Measurements from ENCODE around the gene GAREM1.
A peak's percentile ranks its signal among the peaks of the same experiment; 100 is the strongest.
"Not testable (repeated sequence)": the region's sequence is repeated elsewhere in the genome, so short reads cannot be mapped to it uniquely, and the experiment has no call there.

GAREM1 gene

DNA sequence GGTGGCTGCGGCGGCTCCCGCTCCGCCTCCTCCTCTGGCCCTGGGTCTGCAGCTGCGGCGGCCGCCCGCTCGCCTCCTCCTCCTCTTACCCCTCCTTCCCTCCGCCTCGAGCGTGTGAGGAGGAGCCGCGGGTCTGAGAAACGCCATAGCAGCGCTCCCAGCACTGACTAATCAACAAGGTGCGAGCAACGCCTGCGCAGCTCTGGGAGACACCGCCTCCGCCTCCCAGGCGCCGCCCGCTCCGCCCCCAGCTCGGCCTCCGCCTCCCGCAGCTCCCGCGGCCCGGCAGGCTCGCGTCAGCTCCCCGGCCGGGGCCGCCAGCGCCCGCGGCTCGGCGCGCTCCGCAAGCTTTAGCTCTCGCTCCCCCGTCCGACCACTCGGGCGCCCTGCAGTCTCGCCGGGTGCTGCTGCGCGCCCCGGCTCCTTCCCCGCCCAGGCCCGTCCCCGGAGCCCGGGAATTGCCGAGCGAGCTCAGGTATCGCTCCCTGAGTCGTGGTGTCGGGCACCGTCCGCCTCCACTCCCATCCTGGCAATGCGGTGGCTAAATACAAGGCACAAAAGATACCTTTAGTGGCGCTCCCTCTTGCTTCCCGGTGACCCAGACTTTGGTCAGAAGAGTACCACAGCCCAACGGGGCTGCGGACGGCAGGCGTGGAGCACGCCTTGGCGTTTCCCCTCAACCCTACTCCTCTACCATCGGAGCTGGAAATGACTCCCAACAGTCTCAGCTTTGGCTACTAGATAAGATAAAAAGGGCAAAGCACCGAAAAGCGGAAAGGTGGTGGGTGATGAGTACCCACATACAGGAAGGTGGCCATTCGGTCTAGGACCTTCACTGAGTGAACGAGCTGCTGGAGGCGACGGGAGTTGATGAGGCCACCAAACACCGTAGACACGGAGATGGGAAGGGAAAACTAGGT, at the start of gene GAREM1:
TSS of gene GAREM1 (minus strand) at position 169 of the 920 bp plus-strand sequence. CDS start 454 bp downstream, outside the sequence.
- peak; percentile 28 to 78 (median 51) for DNase-seq (ENCODE audit: low read depth in 3 of 3)

DNA sequence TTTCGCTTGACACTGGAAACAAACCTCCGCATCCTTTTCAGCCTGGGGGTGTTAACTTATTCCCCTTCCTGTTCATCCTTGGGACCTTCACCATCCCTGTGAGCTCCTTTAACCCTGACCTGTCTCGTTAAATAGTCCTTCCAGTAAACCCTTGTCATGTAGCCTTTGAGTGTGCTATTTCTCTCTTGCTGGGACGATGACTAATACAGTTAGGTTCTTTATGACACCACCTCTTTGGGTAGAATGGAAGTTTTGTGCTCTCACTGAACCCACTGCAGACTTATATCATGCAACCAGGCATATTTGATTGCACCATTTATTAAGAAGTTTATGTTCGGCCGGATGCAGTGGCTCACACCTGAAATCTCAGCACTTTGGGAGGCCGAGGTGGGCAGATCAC, 40.5 kb upstream of the GAREM1 start:
- no peak for DNase-seq (ENCODE audit: low read depth in 3 of 3)

- DNase-seq (ENCODE audit: low read depth in 3 of 3): no peak
These were observed 38.4 kb upstream of the GAREM1 start for GRCh38 chr18:32509111-32509510.

- DNase-seq (ENCODE audit: low read depth in 3 of 3): no peak
These were observed 36.4 kb upstream of the GAREM1 start for GRCh38 chr18:32507093-32507492.

DNA sequence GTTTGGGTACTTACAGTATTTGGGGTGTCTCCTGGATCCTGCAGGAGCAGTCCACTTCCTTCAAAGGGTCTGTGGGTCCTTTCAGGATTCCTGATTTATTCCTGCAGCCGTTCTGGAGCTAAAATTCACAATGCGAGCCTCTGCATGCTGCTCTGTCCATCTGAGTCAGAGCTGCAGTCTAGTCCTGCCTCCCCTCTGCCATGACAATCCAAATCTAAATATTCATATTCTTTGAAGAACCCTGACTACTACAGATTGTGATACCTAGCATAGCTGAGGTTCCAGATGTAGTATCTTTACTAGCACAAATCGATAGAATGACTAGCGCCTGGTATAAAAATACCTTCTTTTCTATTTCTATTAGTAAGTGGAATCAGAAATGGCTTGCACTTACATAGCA, 31.3 kb upstream of the GAREM1 start:
- no peak for DNase-seq (ENCODE audit: low read depth in 3 of 3)

DNA sequence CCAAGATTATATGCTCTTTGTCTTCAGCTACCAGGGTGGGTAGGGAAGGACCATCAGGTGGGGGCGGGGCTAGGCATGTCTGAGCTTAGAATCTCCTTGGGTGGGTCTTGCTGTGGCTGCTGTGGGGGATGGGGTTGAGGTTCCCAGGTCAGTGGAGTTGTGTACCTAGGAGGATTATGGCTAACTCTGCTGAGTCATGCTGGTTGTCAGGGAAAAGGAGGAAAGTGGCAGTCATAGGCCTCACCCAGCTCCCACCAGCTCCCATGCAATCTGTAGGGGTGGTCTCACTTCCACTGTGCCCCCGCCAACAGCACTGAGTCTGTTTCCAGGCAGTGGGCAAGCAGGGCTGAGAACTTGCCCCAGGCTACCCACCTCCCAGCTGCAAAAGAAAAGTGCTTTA, 30.6 kb upstream of the GAREM1 start:
- DNase-seq (ENCODE audit: low read depth in 3 of 3): not testable (repeated sequence)

GRCh38 chr18:32483002-32483401, 12.3 kb upstream of the GAREM1 start:
- DNase-seq (ENCODE audit: low read depth in 3 of 3): no peak

DNA sequence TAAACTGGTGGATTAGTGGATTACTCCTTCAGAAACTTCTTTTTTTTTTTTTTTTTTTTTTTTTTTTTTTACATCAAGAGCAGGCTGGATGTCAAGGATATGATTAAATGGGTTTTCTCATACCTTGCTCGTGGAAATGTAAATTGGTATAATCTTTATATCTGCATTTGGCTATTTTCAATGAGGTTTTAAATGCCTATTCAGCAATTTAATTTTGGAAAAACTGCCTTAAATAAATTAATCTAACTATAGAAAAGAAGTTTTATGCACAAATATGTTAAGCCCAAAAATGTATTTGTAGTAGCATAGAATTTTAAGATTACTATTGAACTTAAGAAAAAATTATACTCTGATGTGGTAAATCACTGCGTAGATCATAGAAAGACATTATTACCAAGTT, 11.4 kb upstream of the GAREM1 start:
- DNase-seq (ENCODE audit: low read depth in 3 of 3): no peak

- no peak for DNase-seq (ENCODE audit: low read depth in 3 of 3)
These were observed 9.9 kb upstream of the GAREM1 start for GRCh38 chr18:32480581-32480980.

DNA sequence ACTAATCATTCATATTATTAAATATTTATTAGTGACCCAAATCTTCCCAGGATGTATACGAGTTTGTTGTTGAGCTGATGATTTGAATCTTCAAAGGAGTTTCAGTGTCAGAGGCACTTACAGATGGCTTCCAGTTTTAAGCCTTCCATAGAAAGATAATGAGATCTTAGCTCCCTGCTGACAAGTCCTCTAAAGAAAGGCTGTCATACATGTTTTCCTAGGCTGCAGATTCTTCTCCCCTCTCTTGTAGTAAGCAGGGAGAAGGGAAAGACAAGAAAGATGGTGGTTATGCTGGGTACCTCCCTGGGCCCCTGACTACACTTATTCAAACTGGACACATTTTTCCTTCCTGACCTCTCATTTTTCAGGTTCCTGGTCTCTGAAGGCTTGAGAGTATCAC, 8.1 kb upstream of the GAREM1 start:
- no peak for DNase-seq (ENCODE audit: low read depth in 3 of 3)

DNA sequence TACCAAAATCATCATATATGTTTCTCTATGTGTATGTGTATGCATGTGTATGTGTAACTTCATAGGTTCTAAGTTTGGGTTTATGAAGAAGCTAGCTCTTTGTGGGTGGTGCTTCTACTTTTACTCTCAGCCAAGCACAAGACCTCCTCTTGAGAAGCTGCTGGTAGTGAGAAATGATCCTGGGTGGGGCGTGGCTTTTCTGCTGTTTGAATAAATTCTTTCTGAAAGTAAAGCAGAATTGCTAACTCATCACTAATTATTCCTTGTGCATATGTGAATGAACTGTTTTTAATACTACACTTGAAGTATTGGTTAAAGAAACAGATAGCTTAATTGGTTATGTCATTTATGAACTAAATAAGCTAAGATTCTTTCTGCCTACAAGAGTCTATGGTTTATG, 7.6 kb upstream of the GAREM1 start:
- no peak for DNase-seq (ENCODE audit: low read depth in 3 of 3)

DNA sequence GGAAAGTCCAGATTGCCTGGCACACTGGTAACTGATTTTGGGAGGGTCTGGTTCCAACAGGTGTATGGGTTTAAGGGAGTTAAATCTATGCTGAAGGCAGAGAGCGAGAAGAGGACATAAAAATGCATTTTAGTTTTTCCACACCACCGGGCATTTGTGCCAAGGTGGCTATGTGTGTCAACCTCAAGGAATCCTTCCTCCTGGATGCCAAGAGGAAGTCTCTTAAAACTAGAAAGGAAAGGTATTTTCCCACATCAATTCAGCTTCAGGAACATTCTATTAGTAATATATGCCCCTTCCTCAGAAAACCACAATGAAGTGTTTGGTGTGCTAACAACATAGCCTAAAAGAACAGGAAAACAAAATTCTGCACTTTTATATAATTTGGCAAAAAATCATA, 5.4 kb upstream of the GAREM1 start:
- DNase-seq (ENCODE audit: low read depth in 3 of 3): no peak

DNA sequence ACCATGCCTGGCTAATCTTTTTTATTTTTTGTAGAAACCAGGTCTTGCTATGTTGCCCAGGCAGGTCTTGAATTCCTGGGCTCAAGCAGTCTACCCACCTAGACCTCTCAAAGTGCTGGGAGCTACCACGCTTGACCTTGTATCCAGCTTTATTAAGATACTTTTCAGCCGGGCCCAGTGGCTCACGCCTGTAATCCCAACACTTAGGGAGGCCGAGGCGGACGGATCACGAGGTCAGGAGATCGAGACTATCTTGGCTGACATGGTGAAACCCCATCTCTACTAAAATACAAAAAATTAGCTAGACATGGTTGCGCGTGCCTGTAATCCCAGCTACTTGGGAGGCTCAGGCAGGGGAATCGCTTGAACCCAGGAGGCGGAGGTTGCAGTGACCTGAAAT, 4.4 kb upstream of the GAREM1 start:
- DNase-seq (ENCODE audit: low read depth in 3 of 3): not testable (repeated sequence)

GRCh38 chr18:32473325-32473724, 2.6 kb upstream of the GAREM1 start:
- DNase-seq (ENCODE audit: low read depth in 3 of 3): no peak

DNA sequence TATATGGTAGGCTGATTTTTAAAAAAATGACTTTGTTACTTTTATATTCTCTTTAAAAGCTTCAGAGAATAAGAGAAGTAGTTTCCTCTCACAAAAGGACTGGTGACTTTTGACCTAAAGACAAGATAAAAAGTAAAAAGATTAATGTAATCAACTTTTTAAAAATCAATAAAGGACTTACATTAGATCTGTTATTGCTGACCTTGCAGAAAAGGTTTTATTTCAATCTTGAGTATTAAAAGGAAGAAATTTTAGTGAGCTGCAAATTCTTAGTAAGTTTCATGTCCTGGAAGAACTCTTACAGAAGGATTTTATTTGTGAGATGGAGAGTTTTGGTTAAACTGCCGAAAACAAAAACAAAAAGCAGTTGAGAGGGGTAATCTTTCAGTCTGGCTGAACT, 2.2 kb upstream of the GAREM1 start:
- DNase-seq (ENCODE audit: low read depth in 3 of 3): no peak

DNA sequence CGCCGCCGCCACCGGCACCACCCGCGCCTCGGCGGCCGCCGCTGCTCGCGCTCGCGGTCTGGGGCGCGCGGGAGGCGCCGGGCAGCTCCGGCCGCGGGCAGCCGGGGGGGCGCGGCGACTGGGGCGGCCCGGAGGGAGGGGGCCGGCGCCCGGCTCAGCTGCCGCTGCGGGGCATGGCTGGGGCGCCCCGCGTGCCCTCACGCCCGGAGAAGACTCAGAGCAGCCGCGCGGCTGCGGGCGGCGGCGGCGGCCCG, 295 bp downstream of the GAREM1 start:
- no peak for DNase-seq (ENCODE audit: low read depth in 3 of 3)

- no peak for DNase-seq (ENCODE audit: low read depth in 3 of 3)
These were observed 807 bp downstream of the GAREM1 start for GRCh38 chr18:32469691-32470459.

DNA sequence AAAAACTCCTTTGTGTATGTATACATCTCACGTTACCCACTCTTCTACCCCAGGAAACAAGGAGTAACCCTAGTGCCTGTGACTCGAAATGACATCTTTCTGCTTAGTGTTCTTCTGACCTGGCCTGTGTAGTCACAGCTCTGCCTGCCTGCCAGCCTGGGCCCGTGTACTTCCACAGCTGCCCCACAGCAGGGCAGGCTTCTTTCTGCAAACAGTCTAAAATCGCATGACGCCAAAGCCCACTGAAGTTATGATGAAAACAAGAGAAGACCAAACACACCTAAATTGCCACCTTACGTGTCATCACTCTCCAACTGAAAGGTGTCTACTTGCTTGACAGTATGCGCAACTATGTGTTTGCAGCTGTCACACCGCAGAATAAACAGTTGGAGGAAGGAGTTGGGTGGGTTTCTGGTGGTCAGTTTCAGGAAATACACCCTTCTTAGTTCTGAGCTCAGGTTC, 1.5 kb downstream of the GAREM1 start:
- DNase-seq (ENCODE audit: low read depth in 3 of 3): no peak

- DNase-seq (ENCODE audit: low read depth in 3 of 3): no peak
These were observed 2.4 kb downstream of the GAREM1 start for GRCh38 chr18:32468147-32468845.

DNA sequence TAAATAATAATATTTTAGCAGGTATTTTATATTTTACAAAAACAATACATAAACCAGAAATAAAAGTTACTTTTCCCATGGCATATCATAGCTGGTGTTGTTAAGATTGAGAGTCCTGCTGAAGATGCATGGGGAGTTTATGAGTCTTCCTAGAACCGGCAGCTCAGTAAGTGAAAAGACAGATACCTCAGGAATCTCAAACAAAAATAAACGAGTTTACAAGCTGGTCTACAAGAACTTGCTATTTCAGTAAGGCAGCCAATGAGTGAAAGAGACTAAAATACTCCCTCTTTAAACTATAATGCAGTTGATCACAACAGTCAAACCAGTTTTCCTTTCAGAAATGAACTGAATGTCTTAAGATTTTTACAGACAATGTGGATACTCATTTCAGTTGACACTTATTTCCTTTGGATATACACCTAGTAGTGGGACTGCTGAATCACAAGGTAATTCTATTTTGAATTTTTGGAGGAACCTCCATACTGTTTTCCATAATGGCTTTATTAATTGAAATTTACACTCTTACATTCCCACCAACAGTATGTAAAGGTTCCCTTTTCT, 8.9 kb downstream of the GAREM1 start:
- no peak for DNase-seq (ENCODE audit: low read depth in 3 of 3)

GRCh38 chr18:32460171-32460731, 10.4 kb downstream of the GAREM1 start:
- DNase-seq (ENCODE audit: low read depth in 3 of 3): no peak

All from stimulated activated CD4-positive, alpha-beta T cell treated with anti-CD3 and anti-CD28 coated beads, TNF-alpha, amount 100 ng/mL, for 24 hours (primary cell).